HepG2 (cell line): ENCODE results near the gene ATP5MG. TPM values are rescaled to one million over a fixed set of nuclear protein-coding genes. Genes with fewer than 3 reads are reported as not detected.

Experiments used
- ATAC-seq: fragments of 200-7000 bp; cut with Tn5 transposase; 3 replicates; pipeline ENCODE4 v1.9.1; 2020; ENCODE audit warnings: mild to moderate bottlenecking, moderate library complexity
- BruUV-seq: library from RNA; stranded (reverse); fragments of 400-500 nt; replicated peaks from 2 replicates; lab custom pipeline; 2021; lab: Mats Ljungman, UMichigan
- CTCF ChIA-PET: fragments of 300-600 bp; formaldehyde crosslinking; extraction: SDS; loops from one replicate; lab custom pipeline; 2021; ENCODE audit warnings: low total read pairs, inconsistent platforms, low intra/inter-chr PET ratio; lab: Yijun Ruan, JAX
- POLR2A ChIA-PET: fragments of 350-600 bp; sonication (Branson Sonifier 250); formaldehyde crosslinking; loops from one replicate; lab custom pipeline; 2020; ENCODE audit warnings: antibody characterized with exemption, inconsistent platforms; lab: Yijun Ruan, JAX
- DNase-seq: peaks from one replicate; pipeline ENCODE4 v3.0.0-alpha.2; 2015; ENCODE audit warnings: low spot score
- FAIRE-seq: peaks from 3 replicates; lab custom pipeline; 2011; peaks lifted over from hg19 to GRCh38; lab: Jason Lieb, UNC
- H2AFZ ChIP-seq: one replicate; pipeline ENCODE4 v1.6.1; 2011; ENCODE audit warnings: low read length, inconsistent platforms
- H3K27ac ChIP-seq: fragments of 300-600 bp; 3 replicates; pipeline ENCODE4 v1.8.0; 2011; ENCODE audit warnings: mixed run types, mild to moderate bottlenecking, mixed read lengths, low read length, inconsistent platforms; ENCODE audit not compliant: insufficient read depth; ENCODE audit errors: extremely low read length
- H3K27me3 ChIP-seq, 2 experiments: fragments of 200-600 bp in 1 of 2; 2 replicates in 1 of 2; 3 replicates in 1 of 2; pipeline versions ENCODE4 v1.6.0 to v1.8.0; 2011; ENCODE audit warnings: low read length in 2 of 2, mild to moderate bottlenecking in 2 of 2, moderate library complexity in 2 of 2, inconsistent platforms in 1 of 2; ENCODE audit not compliant: insufficient read depth in 2 of 2, control insufficient read depth in 1 of 2
- H3K36me3 ChIP-seq, 2 experiments: fragments of 200-600 bp in 1 of 2; replicated peaks in 1 of 2; 2 replicates in 1 of 2; 3 replicates in 1 of 2; pipeline versions ENCODE4 v1.5.1 to v1.8.0; 2011; ENCODE audit warnings: low read length in 2 of 2, inconsistent platforms in 1 of 2; ENCODE audit not compliant: insufficient read depth in 2 of 2, control insufficient read depth in 1 of 2
- H3K4me1 ChIP-seq: 2 replicates; pipeline ENCODE4 v1.5.1; 2012; ENCODE audit warnings: low read length, inconsistent platforms; ENCODE audit not compliant: insufficient read depth
- H3K4me2 ChIP-seq: 2 replicates; pipeline ENCODE4 v1.6.0; 2011; ENCODE audit warnings: low read depth, low read length, inconsistent platforms
- H3K4me3 ChIP-seq, 3 experiments: fragments of 200-600 bp in 1 of 3; sonication (generic), shearing (Covaris generic) in 1 of 3; replicated peaks in 1 of 3; 2 replicates each; pipeline ENCODE4 v1.5.1; 2011 to 2016; ENCODE audit warnings: low read length in 3 of 3, inconsistent platforms in 2 of 3, low read depth in 2 of 3, mild to moderate bottlenecking in 2 of 3, control low read depth in 1 of 3, mixed read lengths in 1 of 3; ENCODE audit not compliant: insufficient read depth in 1 of 3
- H3K79me2 ChIP-seq: one replicate; pipeline ENCODE4 v1.6.1; 2011; ENCODE audit warnings: low read length, inconsistent platforms; ENCODE audit not compliant: insufficient read depth
- H3K9ac ChIP-seq: 2 replicates; pipeline ENCODE4 v1.6.0; 2011; ENCODE audit warnings: mild to moderate bottlenecking, low read depth, low read length, inconsistent platforms; ENCODE audit not compliant: insufficient read depth
- H3K9me3 ChIP-seq: 2 replicates; pipeline ENCODE4 v1.5.1; 2012; ENCODE audit warnings: mild to moderate bottlenecking, low read length
- H4K20me1 ChIP-seq: 2 replicates; pipeline ENCODE4 v1.6.0; 2011; ENCODE audit warnings: inconsistent platforms, mild to moderate bottlenecking, low read length, moderate library complexity; ENCODE audit not compliant: insufficient read depth
- PCBP1 ChIP-seq: fragments of 200-400 bp; formaldehyde crosslinking; IDR thresholded peaks from 2 replicates; pipeline ENCODE4 v1.6.1; 2017; ENCODE audit warnings: mild to moderate bottlenecking, low read depth, low read length, borderline replicate concordance
- TBX2 ChIP-seq: sonication (generic); formaldehyde crosslinking; IDR thresholded peaks from 2 replicates; pipeline ENCODE4 v1.5.0; 2020; ENCODE audit warnings: missing genetic modification reagents, mild to moderate bottlenecking, borderline replicate concordance
- ZBTB20 ChIP-seq: sonication (generic); formaldehyde crosslinking; IDR thresholded peaks from 2 replicates; pipeline ENCODE4 v1.8.1; 2023; ENCODE audit warnings: missing genetic modification reagents, low read depth, mild to moderate bottlenecking, borderline replicate concordance
- ZBTB7A ChIP-seq: sonication (generic); formaldehyde crosslinking; IDR thresholded peaks from 2 replicates; pipeline ENCODE4 v1.8.0; 2022; ENCODE audit warnings: mild to moderate bottlenecking, missing genetic modification reagents
- ZNF232 ChIP-seq: sonication (generic); formaldehyde crosslinking; IDR thresholded peaks from 2 replicates; pipeline ENCODE4 v1.4.0; 2020; ENCODE audit warnings: missing genetic modification reagents, borderline replicate concordance
- ZNF281 ChIP-seq: sonication (generic); formaldehyde crosslinking; IDR thresholded peaks from 2 replicates; pipeline ENCODE4 v1.4.0; 2020; ENCODE audit warnings: missing genetic modification reagents, borderline replicate concordance
- WGBS: methylation state at CpG from one replicate; pipeline ENCODE4 v1.1.6; 2017; ENCODE audit warnings: low lambda C conversion rate; 5-methylcytosine and 5-hydroxymethylcytosine counted together
- in situ Hi-C: cut with HindIII; loops from 2 replicates; pipeline ENCODE4 v1.10.0; 2017; ENCODE audit warnings: low pct_unique_long_range_greater_than_20kb; ENCODE audit not compliant: extremely low pct_ligation_motif_present
- intact Hi-C: fragments of 100-400 bp; cut with micrococcal nuclease; formaldehyde crosslinking; loops from one replicate; pipeline ENCODE4 v1.10.0; 2022; ENCODE audit not compliant: unreplicated experiment
- polyA plus RNA-seq, 8 experiments: library from polyadenylated mRNA; depleted of rRNA in 3 of 8; stranded (reverse) in 7 of 8; unstranded in 1 of 8; fragments of >200 nt; fragmentation: Illumina TruSeq in 4 of 8; extraction: Trizol in 4 of 8; gene quantifications; 2 replicates each; pipeline versions ENCODE4 v1.2.1 to v1.2.3, GENCODE V29; 2011 to 2016; ENCODE audit warnings: low read depth in 4 of 8, missing spikeins in 1 of 8, mixed read lengths in 1 of 8; ENCODE audit not compliant: insufficient read depth in 1 of 8
- total RNA-seq, 5 experiments: library from RNA; depleted of rRNA; stranded (reverse); fragments of >200 nt; fragmentation: Illumina TruSeq; extraction: Trizol; gene quantifications; 2 replicates each; pipeline ENCODE4 v1.2.3, GENCODE V29; 2016; ENCODE audit warnings: low read depth in 1 of 5
- TF ChIP-seq, protein P1 (sequence below): sonication (generic); formaldehyde crosslinking; IDR thresholded peaks from 2 replicates; pipeline ENCODE4 v1.5.1; 2020; ENCODE audit warnings: mild to moderate bottlenecking, missing genetic modification reagents

ATP5MG gene
- total and polyA plus RNA-seq, 2 of the 13 experiments (the other 11 are each of a cell fraction or from before 2014, with no cell fraction given), result 260 to 320 TPM

DNA sequence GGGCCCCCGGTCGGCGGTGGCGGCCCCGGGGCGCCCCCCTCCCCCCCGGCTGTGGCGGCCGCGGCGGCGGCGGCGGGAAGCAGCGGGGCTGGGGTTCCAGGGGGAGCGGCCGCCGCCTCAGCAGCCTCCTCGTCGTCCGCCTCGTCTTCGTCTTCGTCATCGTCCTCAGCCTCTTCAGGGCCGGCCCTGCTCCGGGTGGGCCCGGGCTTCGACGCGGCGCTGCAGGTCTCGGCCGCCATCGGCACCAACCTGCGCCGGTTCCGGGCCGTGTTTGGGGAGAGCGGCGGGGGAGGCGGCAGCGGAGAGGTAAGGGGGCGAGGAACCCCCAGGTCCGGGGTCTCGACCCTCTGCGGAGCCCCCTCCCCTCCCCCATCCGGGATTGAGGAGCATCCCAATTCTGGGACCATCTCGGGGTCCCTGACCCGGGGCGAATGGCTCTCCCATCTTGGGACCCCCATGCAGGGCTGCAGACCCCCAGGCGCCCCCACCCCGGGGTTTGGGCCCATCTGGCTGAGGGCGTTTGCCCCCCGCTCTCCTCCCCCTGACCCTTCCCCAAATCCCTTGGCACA lies 35.3 kb downstream of the ATP5MG start:
- H3K9ac ChIP-seq, result peak overlapping the region; percentile 84
- peak overlapping the region; percentile 77 for H3K4me2 ChIP-seq
- H3K27ac ChIP-seq, result peak overlapping the region; percentile 63
- no peak for DNase-seq
- intact Hi-C loops, result loop anchor here (2.0 kb wide), 1 partner anchor 52 kb away; no protein-coding TSS in a partner anchor
- H3K4me1 ChIP-seq, result peaks cover 55% of the 10 kb centered on the region
- POLR2A ChIA-PET, result interaction anchor here (1.0 to 2.0 kb wide), 4 partner anchors 11 to 34 kb away, joined by 3 to 20 read pairs (median 4); no protein-coding TSS in a partner anchor
- H3K79me2 ChIP-seq, result peaks cover 52% of the 10 kb centered on the region
- H3K9me3 ChIP-seq, result no peaks in the 10 kb centered on the region
- in situ Hi-C loops, result no loop called here
- no peak for FAIRE-seq
- no peak for ATAC-seq
- TF ChIP-seq, protein P1, sequence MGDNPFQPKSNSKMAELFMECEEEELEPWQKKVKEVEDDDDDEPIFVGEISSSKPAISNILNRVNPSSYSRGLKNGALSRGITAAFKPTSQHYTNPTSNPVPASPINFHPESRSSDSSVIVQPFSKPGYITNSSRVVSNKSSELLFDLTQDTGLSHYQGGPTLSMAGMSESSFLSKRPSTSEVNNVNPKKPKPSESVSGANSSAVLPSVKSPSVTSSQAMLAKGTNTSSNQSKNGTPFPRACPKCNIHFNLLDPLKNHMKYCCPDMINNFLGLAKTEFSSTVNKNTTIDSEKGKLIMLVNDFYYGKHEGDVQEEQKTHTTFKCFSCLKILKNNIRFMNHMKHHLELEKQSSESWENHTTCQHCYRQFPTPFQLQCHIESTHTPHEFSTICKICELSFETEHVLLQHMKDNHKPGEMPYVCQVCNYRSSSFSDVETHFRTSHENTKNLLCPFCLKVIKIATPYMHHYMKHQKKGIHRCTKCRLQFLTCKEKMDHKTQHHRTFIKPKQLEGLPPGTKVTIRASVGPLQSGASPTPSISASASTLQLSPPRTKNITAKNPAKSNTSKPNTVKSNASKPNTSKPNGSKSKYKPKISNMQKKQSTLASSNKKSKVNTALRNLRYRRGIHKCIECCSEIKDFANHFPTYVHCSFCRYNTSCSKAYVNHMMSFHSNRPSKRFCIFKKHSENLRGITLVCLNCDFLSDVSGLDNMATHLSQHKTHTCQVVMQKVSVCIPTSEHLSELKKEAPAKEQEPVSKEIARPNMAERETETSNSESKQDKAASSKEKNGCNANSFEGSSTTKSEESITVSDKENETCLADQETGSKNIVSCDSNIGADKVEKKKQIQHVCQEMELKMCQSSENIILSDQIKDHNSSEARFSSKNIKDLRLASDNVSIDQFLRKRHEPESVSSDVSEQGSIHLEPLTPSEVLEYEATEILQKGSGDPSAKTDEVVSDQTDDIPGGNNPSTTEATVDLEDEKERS, result 0 out of 2 replicates have a peak, but pooled peaks have one; percentile 24
- TF ChIP-seq ZNF232 (CRISPR knock-in tag) (no peak), ZBTB7A (CRISPR knock-in tag) (peak; percentile 27; the same call in 1 of the 2 replicates), ZBTB20 (CRISPR knock-in tag) (no peak), PCBP1 (peak; percentile 32; the same call in 1 of the 2 replicates), TBX2 (CRISPR knock-in tag) (0 out of 2 replicates have a peak, but pooled peaks have one; percentile 32), ZNF281 (CRISPR knock-in tag) (no peak)
- TF ChIP-seq, all 625 proteins: peak for 4
- Histone ChIP-seq H3K4me3 (peak overlapping the region; percentile 90 to 97 (median 92)), H3K36me3 (no peaks in the 10 kb centered on the region; a peak in 2 of 5 replicates), H4K20me1 (peaks cover 40% of the 10 kb centered on the region), H2AFZ (no peak overlapping the region), H3K27me3 (no peaks in the 10 kb centered on the region)
- CTCF ChIA-PET, result no interaction called here
- no TSS peak for BruUV-seq
- 4% methylated on average over 6 of the region's 55 CpGs for WGBS
